ENCODE measurements around the gene MAPKAPK3.

The MAPKAPK3 gene

DNA sequence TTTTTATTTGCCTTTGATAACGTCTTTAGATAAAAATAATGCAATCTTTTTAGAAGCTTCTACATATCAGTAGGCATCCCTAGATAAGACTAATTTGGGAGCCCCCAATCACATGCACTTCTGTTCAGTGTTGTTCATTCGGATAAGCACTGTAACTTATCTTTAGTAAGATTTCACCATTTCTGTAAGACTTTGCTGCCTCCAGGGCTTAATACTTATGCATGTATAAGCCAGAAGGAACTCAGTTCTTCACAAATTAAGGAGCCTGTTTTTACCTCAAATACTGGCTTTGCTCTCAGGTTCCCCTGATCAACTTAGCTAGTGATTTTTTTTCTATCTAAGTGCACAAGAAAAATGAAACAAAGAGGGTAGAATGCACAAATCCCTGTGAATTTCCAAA is 78.1 kb downstream of the MAPKAPK3 start:
- H4K20me1 ChIP-seq (ENCODE audit: insufficient read depth), result no peaks in the 10 kb centered on the region
- H3K27me3 ChIP-seq (ENCODE audit: insufficient read depth, low read depth), result no peaks in the 10 kb centered on the region
- no peak overlapping the region for H3K4me3 ChIP-seq (IDR thresholded peaks at IDR 0.05; ENCODE audit: insufficient read depth, low read depth, low read length)
- no peak overlapping the region for H3K27ac ChIP-seq
- no peak overlapping the region for H3K4me2 ChIP-seq
- TF ChIP-seq, protein P1, sequence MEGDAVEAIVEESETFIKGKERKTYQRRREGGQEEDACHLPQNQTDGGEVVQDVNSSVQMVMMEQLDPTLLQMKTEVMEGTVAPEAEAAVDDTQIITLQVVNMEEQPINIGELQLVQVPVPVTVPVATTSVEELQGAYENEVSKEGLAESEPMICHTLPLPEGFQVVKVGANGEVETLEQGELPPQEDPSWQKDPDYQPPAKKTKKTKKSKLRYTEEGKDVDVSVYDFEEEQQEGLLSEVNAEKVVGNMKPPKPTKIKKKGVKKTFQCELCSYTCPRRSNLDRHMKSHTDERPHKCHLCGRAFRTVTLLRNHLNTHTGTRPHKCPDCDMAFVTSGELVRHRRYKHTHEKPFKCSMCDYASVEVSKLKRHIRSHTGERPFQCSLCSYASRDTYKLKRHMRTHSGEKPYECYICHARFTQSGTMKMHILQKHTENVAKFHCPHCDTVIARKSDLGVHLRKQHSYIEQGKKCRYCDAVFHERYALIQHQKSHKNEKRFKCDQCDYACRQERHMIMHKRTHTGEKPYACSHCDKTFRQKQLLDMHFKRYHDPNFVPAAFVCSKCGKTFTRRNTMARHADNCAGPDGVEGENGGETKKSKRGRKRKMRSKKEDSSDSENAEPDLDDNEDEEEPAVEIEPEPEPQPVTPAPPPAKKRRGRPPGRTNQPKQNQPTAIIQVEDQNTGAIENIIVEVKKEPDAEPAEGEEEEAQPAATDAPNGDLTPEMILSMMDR (conservative IDR thresholded peaks at IDR 0.05; ENCODE audit: low read depth, low read length), result no peak
- no peaks in the 10 kb centered on the region for H3K4me1 ChIP-seq (ENCODE audit: low read depth, poor library complexity, severe bottlenecking)
- no peaks in the 10 kb centered on the region for H3K36me3 ChIP-seq (ENCODE audit: insufficient read depth)
- H2AFZ ChIP-seq (ENCODE audit: low read depth), result no peak overlapping the region
- H3K9ac ChIP-seq, result no peak overlapping the region
- H3K79me2 ChIP-seq (ENCODE audit: insufficient read depth, low read depth), result no peaks in the 10 kb centered on the region

DNA sequence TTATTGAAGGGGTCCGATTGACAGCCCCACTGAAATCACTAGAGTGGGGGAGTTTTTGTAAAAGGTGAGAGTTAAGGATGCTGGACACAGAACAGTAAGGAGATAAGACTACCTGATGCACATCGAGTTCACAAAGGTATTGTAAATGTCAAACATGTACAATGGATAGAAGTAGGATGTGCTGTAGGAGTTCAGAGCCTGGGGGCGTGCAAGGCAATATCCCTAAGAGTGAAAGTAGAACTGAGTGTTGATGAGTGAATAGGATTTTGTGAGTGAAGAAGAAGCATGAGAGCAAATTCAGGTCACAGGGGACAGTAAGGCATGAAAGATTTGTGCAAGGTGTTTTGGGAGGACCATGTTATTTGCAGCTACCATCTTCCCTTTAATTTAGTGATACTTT is 79.3 kb downstream of the MAPKAPK3 start:
- no peak overlapping the region for H3K27ac ChIP-seq

DNA sequence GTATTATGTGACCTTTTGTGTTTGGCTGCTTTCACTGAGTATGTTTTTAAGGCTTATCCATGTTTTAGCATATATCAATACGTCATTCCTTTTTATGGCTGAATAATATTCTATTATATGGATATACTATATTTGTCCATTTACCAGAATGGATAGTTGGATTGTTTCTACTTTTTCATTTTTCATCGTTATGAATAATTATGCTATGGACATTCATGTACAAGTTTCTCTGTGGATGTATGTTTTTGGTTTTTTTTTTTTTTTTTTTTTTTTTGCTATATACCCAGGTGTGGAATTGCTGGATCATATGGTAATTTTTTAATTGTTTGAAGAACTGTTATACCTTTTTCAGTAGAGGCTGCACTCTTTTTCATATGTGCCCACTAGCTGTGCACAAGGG is 81.3 kb downstream of the MAPKAPK3 start:
- Histone ChIP-seq H3K36me3 (ENCODE audit: insufficient read depth) (no peaks in the 10 kb centered on the region), H3K9ac (no peak overlapping the region), H3K79me2 (ENCODE audit: insufficient read depth, low read depth) (no peaks in the 10 kb centered on the region), H3K4me1 (ENCODE audit: low read depth, poor library complexity, severe bottlenecking) (no peaks in the 10 kb centered on the region), H3K27ac (no peak overlapping the region), H3K4me2 (no peak overlapping the region), H4K20me1 (ENCODE audit: insufficient read depth) (no peaks in the 10 kb centered on the region), H2AFZ (ENCODE audit: low read depth) (no peak overlapping the region), H3K4me3 (IDR thresholded peaks at IDR 0.05; ENCODE audit: insufficient read depth, low read depth, low read length) (no peak overlapping the region), H3K27me3 (ENCODE audit: insufficient read depth, low read depth) (no peaks in the 10 kb centered on the region)
- TF ChIP-seq, protein P1 (conservative IDR thresholded peaks at IDR 0.05; ENCODE audit: low read depth, low read length), result no peak

More for the DNA sequence above, 79.3 kb downstream of the MAPKAPK3 start:
- Histone ChIP-seq H3K36me3 (ENCODE audit: insufficient read depth) (no peaks in the 10 kb centered on the region), H3K27me3 (ENCODE audit: insufficient read depth, low read depth) (no peaks in the 10 kb centered on the region), H3K4me2 (no peak overlapping the region), H4K20me1 (ENCODE audit: insufficient read depth) (no peaks in the 10 kb centered on the region), H3K79me2 (ENCODE audit: insufficient read depth, low read depth) (no peaks in the 10 kb centered on the region), H3K9ac (no peak overlapping the region), H2AFZ (ENCODE audit: low read depth) (no peak overlapping the region), H3K4me1 (ENCODE audit: low read depth, poor library complexity, severe bottlenecking) (no peaks in the 10 kb centered on the region), H3K4me3 (IDR thresholded peaks at IDR 0.05; ENCODE audit: insufficient read depth, low read depth, low read length) (no peak overlapping the region)
- TF ChIP-seq, protein P1 (conservative IDR thresholded peaks at IDR 0.05; ENCODE audit: low read depth, low read length), result no peak

Measured in KMS-11 (cell line).